ENCODE data around the gene CSMD2. TPM values are rescaled to one million over a fixed set of nuclear protein-coding genes. Genes with fewer than 3 reads are reported as not detected.

CSMD2 gene
- total and polyA plus RNA-seq, 2 of the 8 experiments (the other 6 are each of a cell fraction or from before 2014, with no cell fraction given) = 7.0 to 14.7 TPM

GRCh38 chr1:33473900-33474299 is 691.1 kb downstream of the CSMD2 start:
- Histone ChIP-seq H3K79me1 (ENCODE audit: low read depth, low read length) (no peaks in the 10 kb centered on the region), H3K56ac (replicated peaks; ENCODE audit: insufficient read length, low read depth, low read length) (no peak overlapping the region), H2BK5ac (ENCODE audit: low read depth, low read length) (no peak overlapping the region), H3K4me2 (ENCODE audit: insufficient read depth in 1 of 2, low read depth in 2 of 2, low read length in 2 of 2) (no peak overlapping the region), H2AFZ (ENCODE audit: low read length) (no peak overlapping the region), H3K23ac (ENCODE audit: insufficient read length) (no peak overlapping the region), H3K36me3 (ENCODE audit: control insufficient read depth in 2 of 4, insufficient read depth in 4 of 4, low read length in 3 of 4) (no peaks in the 10 kb centered on the region), H4K5ac (ENCODE audit: insufficient read length, low read depth, low read length) (no peak overlapping the region), H4K8ac (ENCODE audit: extremely low read depth, insufficient read depth, low read length) (no peak overlapping the region), H3K9ac (replicated peaks in 1 of 4; ENCODE audit: extremely low read depth in 1 of 4, low read depth in 3 of 4, low read length in 3 of 4) (no peak overlapping the region), H2BK20ac (ENCODE audit: low read length) (no peak overlapping the region), H3K4me1 (replicated peaks in 1 of 4; ENCODE audit: control insufficient read depth in 3 of 4, insufficient read depth in 4 of 4, low read length in 3 of 4) (peaks cover 0 to 7% (median 0%) of the 10 kb centered on the region in 4 experiments; a peak in 2 of 7 replicates), H4K91ac (replicated peaks; ENCODE audit: insufficient read length, low read length) (no peak overlapping the region), H3K18ac (ENCODE audit: extremely low read depth, low read length) (no peak overlapping the region), H3K23me2 (ENCODE audit: low read depth, low read length) (peaks cover 3% of the 10 kb centered on the region; the same call in 1 of the 2 replicates), H2BK120ac (replicated peaks; ENCODE audit: low read depth, low read length) (no peak overlapping the region), H2AK5ac (ENCODE audit: low read depth, low read length) (no peak overlapping the region), H3K27ac (ENCODE audit: low read depth, low read length) (no peak overlapping the region), H3K27me3 (replicated peaks in 1 of 4; ENCODE audit: control insufficient read depth in 3 of 4, extremely low read depth in 1 of 4, insufficient read depth in 3 of 4, low read length in 3 of 4) (no peaks in the 10 kb centered on the region), H4K20me1 (replicated peaks in 1 of 2; ENCODE audit: control insufficient read depth in 1 of 2, insufficient read depth in 2 of 2, low read length in 2 of 2) (peaks cover 2 to 5% of the 10 kb centered on the region in 2 experiments), H3K14ac (ENCODE audit: insufficient read length) (no peak overlapping the region), H2BK12ac (ENCODE audit: low read depth, low read length) (no peak overlapping the region), H2BK15ac (ENCODE audit: low read length) (no peak overlapping the region), H3K9me3 (ENCODE audit: insufficient read depth in 2 of 2, low read depth in 1 of 2, low read length in 1 of 2) (no peaks in the 10 kb centered on the region), H3K79me2 (ENCODE audit: control insufficient read depth in 1 of 2, insufficient read depth in 2 of 2, low read length in 2 of 2) (no peaks in the 10 kb centered on the region), H3K4me3 (ENCODE audit: extremely low read depth in 1 of 4, insufficient read depth in 2 of 4, low read depth in 3 of 4, low read length in 4 of 4) (no peak overlapping the region), H3K4ac (replicated peaks; ENCODE audit: insufficient read length, low read depth, low read length) (no peak overlapping the region)
- TF ChIP-seq TEAD4 (IDR thresholded peaks at IDR 0.05; ENCODE audit: low read depth, low read length) (no peak), CBX8 (IDR thresholded peaks at IDR 0.05; ENCODE audit: borderline replicate concordance, low read depth, low read length) (no peak), TAF7 (optimal IDR thresholded peaks at IDR 0.05; ENCODE audit: borderline replicate concordance, low read depth, low read length) (no peak), POLR2A (IDR thresholded peaks at IDR 0.05; ENCODE audit: control extremely low read depth in 1 of 2, low read depth in 2 of 2, low read length in 2 of 2) (no peak), RBBP5 (IDR thresholded peaks at IDR 0.05; ENCODE audit: borderline replicate concordance, low read depth, low read length) (no peak), RXRA (IDR thresholded peaks at IDR 0.05; ENCODE audit: insufficient read depth, low read depth, low read length) (no peak)
- TF ChIP-seq, protein P1, sequence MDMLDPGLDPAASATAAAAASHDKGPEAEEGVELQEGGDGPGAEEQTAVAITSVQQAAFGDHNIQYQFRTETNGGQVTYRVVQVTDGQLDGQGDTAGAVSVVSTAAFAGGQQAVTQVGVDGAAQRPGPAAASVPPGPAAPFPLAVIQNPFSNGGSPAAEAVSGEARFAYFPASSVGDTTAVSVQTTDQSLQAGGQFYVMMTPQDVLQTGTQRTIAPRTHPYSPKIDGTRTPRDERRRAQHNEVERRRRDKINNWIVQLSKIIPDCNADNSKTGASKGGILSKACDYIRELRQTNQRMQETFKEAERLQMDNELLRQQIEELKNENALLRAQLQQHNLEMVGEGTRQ (IDR thresholded peaks at IDR 0.05; ENCODE audit: low read length) = no peak
- POLR2A ChIA-PET (ENCODE audit: partially characterized antibody) = no interaction called here
- DNase-seq (ENCODE audit: low read depth in 1 of 2, low spot score in 2 of 2) (no peak), FAIRE-seq (no peak)
- CTCF ChIA-PET (ENCODE audit: partially characterized antibody) = interaction anchor here (1.4 to 4.7 kb wide), 4 partner anchors 18 to 178 kb away, joined by 3 to 60 read pairs (median 4); no protein-coding TSS in a partner anchor
